ENCODE measurements around the gene ZCCHC9.
"Not testable (repeated sequence)": the region's sequence is repeated elsewhere in the genome, so short reads cannot be mapped to it uniquely, and the experiment has no call there.

The ZCCHC9 gene

DNA sequence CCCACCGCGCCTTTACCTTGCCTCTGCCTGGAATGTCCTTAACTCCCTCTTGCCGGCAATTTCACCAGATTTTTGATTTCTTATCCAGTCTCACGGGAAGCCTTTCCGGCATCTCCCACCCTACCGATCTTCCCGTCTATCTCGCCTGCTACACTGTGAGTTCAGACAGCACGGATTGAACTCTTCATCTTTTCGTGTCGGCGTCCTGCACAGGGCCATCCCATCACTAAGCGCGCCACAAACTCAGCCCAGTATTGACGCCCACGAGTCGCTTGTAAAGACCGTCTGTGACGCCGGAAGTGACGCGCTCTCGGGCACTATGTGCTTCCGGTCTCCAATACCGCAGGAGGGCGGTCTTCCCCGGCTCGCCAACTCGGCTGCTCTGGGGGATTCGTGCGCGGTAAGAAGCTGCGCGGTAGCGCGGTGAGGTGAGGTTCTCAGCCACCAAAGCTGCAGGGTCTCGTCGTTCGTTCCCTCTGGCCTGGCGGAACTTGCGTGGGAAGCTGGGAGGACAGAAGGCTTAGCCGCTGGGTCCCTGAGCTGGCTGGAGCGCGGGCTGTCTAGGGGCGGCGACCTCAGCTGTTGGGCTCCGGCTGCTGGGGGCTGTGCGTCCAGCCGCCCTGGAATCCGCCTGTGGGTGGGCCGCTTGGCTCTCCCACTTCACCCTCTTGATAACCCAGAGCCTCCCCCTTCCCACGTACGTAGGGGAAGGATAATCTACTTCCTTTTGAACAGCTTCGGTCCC, at the start of gene ZCCHC9:
ZCCHC9 (plus strand) TSS at position 317 of the 745 bp plus-strand sequence. CDS start 3,171 bp downstream, outside the sequence.
- DNase-seq (ENCODE audit: low read depth): peak; percentile 97

- no peak for DNase-seq (ENCODE audit: low read depth)
Measured at GRCh38 chr5:81251922-81252321, 49.5 kb upstream of the ZCCHC9 start.

DNA sequence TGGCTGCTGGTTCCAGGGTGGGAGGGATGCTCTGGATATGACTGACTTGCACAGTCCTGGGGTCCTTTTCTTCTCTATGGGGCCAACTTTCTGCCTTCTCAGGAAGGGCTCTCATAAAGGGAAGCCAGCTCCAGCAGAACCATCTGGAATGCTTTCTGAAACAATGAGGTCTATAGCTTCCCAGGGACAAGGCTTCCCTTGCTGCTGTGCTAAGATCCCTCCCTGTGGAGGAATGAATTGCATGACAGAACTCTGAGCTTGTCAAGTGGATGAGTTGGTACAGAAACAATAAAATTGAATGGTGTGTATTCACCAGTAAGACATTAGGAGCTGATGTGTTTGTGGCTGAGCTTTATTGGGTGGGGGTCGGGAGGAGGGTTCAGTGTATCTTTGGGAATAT, 48.5 kb upstream of the ZCCHC9 start:
- DNase-seq (ENCODE audit: low read depth): no peak

- no peak for DNase-seq (ENCODE audit: low read depth)
Measured at GRCh38 chr5:81253875-81254274, 47.5 kb upstream of the ZCCHC9 start.

DNA sequence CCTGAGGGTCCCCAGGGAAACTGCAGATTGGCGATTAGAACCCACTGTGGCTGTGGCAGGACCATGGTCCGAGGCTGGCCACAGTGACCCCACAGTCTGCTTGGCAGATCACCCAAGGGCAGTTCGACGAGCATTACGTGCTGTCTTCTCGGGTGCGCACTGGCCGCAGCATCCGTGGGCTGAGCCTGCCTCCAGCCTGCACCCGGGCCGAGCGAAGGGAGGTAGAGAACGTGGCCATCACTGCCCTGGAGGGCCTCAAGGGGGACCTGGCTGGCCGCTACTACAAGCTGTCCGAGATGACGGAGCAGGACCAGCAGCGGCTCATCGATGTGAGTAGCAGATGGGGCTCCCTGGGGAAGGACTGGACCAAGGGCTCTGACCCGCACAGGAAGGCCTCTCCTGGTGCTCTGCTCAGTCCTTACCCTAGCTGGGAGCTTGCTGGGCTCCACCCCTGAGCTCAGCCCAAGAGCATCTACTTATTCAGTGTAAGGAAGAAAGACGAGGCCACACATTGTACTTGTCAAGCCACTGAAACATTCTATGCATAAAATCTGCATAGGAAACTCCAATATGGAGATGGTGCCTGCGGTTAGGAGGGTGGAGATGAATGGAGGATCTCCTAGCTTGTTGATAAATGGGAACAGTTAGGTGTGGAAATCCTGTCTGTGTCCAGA, 46.4 kb upstream of the ZCCHC9 start:
- DNase-seq (ENCODE audit: low read depth): no peak

DNA sequence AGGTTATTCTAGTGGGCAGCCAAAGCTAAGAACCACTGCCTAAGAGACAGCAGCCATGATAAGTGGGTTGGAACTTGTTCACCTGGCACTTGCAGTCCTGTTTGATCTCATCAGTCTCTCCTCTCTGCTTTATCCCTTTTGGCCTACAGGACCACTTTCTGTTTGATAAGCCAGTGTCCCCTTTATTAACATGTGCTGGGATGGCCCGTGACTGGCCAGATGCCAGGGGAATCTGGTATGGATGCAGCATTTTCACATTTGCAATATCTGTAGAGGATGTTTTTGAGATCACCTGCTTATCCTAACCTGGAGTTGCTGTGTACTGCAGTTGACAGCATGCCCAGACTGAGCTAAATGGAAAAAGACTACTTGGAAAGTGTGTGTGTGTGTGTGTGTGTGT, 44.6 kb upstream of the ZCCHC9 start:
- no peak for DNase-seq (ENCODE audit: low read depth)

DNA sequence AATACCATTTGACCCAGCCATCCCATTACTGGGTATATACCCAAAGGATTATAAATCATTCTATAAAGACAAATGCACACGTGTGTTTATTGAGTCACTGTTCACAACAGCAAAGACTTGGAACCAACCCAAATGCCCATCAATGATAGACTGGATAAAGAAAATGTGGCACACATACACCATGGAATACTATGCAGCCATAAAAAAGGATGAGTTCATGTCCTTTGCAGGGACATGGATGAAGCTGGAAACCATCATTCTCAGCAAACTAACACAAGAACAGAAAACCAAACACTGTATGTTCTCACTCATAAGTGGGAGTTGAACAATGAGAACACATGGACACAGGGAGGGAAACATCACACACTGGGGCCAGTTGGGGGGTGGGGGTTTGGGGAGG, 38.6 kb upstream of the ZCCHC9 start:
- DNase-seq (ENCODE audit: low read depth): not testable (repeated sequence)

DNA sequence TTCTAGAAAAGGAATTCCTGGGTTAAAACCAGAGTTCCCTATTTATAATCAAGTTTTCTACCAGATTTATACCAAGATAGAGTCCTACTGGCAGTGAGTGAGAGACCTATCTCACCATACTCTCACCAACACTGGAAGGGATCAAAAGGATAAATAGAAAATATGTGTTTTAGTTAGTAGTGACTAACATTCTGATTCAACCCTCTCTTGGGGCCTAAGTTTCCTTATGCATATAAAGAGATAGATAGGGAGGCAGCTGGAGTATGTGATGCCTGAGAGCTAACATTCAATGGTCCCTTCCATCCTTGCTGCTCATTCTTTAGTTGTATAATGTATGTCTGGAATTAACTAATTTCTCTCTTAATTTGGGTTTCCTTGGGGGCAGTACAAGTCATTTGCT, 36.3 kb upstream of the ZCCHC9 start:
- peak; percentile 49 for DNase-seq (ENCODE audit: low read depth)

GRCh38 chr5:81268521-81269196, 32.7 kb upstream of the ZCCHC9 start:
- DNase-seq (ENCODE audit: low read depth): peak; percentile 91

- DNase-seq (ENCODE audit: low read depth): peak; percentile 22
Measured at GRCh38 chr5:81269751-81270393, 31.5 kb upstream of the ZCCHC9 start.

DNA sequence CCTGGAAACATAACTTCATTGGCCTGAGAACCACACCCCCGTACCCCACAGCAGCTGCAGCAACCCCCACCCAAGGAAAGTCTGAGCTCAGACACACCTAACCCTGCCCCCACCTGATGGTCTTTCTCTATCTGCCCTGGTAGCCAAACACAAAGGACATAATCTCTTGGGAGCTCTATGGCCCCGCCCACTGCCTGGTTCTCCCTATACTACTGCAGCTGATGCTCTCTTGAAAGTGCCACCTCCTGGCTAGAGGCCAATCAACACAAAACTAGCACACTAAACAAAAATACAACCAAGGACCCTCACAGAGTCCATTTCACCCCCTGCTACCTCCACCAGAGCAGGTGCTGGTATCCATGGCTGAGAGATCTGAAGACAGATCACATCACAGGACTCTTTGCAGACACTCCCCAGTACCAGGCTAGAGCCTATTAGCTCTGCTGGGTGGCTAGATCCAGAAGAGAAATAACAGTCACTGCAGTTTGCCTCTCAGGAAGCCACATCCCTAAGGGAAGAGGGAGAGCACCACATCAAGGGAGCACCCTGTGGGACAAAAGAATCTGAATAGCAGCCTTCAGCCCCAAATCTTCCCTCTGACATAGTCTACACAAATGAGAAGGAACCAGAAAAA, 30.9 kb upstream of the ZCCHC9 start:
- DNase-seq (ENCODE audit: low read depth): not testable (repeated sequence)

- DNase-seq (ENCODE audit: low read depth): no peak
Measured at GRCh38 chr5:81283976-81284375, 17.4 kb upstream of the ZCCHC9 start.

GRCh38 chr5:81286059-81286617, 15.2 kb upstream of the ZCCHC9 start:
- DNase-seq (ENCODE audit: low read depth): no peak

- DNase-seq (ENCODE audit: low read depth): no peak
Measured at GRCh38 chr5:81288021-81288433, 13.4 kb upstream of the ZCCHC9 start.

DNA sequence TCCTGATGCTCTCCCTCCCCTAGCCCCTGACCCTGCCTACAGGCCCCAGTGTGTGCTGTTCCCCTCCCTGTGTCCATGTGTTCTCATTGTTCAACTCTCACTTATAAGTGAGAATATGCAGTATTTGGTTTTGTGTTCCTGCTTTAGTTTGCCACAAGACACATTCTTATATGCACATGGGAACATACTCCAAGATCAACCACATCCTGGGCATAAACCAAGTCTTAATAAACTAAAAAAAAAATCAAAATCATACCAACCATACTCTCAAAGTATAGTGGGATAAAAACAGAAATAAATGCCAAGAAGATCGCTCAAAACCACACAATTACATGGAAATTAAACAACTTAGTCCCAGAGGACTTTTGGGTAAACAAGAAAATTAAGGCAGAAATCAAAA, 11.2 kb upstream of the ZCCHC9 start:
- no peak for DNase-seq (ENCODE audit: low read depth)

DNA sequence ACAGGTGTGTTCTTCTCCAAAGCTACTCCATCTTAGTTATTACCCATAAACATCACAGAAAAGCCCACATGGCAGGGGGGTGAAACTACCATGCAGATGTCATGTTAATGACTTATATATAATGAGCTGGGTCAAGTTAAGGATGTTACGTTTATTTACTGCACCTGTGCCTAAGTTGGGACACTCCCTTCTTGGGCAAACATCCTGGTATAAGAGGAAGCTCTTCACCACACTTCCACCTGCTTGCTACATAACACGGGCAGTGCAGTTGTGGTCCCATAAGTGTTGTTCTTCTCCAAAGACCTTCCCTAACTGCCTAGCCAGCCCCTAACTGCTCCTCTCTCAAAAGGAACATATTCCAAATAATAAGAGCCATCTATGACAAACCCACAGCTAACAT, 9.3 kb upstream of the ZCCHC9 start:
- no peak for DNase-seq (ENCODE audit: low read depth)

- DNase-seq (ENCODE audit: low read depth): not testable (repeated sequence)
Measured at GRCh38 chr5:81294021-81294420, 7.4 kb upstream of the ZCCHC9 start.

- DNase-seq (ENCODE audit: low read depth): no peak
Measured at GRCh38 chr5:81297531-81297930, 3.9 kb upstream of the ZCCHC9 start.

GRCh38 chr5:81300921-81301270, 491 bp upstream of the ZCCHC9 start:
- DNase-seq (ENCODE audit: low read depth): peak; percentile 3

- peak; percentile 67 for DNase-seq (ENCODE audit: low read depth)
Measured at GRCh38 chr5:81302596-81302995, 1.2 kb downstream of the ZCCHC9 start.

DNA sequence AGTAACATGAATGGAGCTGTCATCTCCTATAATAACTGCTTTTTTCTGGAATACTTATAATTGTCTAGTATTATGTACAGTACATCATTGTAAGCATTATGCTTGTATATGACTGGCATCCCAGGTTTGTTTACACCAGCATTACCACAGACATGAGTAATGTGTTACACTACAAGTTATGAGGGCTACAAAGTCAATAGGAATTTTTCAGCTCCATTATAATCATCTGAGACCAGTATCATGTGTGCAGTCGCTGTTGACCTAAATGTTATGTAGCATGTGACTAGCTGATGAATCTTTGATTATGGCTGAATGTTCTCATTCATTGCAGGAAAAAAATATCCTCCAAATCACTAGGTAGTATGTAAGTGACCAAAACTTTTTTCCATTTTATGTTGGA, 2.2 kb downstream of the ZCCHC9 start:
- DNase-seq (ENCODE audit: low read depth): peak; percentile 98

DNA sequence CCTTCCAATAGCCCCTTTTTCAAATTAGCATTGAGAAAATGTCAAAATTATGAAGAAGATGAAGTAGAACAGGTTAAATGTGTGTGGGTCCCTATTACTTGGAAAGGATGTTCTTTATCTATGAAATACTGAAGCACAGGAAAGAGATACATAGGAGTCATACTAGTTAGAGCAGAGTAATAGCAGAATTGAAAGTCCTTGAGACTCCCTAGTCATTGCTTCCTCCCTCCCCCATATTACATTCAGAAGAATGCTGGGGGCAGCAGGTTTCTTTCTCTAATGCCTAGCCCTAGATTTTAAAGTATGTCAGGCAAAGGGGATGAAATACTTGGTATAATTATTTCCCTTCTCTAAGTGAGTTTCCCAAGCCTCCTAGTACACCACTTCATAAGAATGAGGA, 4.4 kb downstream of the ZCCHC9 start:
- no peak for DNase-seq (ENCODE audit: low read depth)

Measured in ELR (cell line).